ENCODE results near the gene VPS16. TPM values are rescaled to one million over a fixed set of nuclear protein-coding genes. Genes with fewer than 3 reads are reported as not detected.

The VPS16 gene
- total and polyA plus RNA-seq, 2 donors (not counting 1 experiment from before 2014, with no cell fraction given): 63.0 to 68.2 TPM

- CTCF ChIA-PET: no interaction called here
- H3K27me3 ChIP-seq (replicated peaks in 1 of 4; ENCODE audit: control extremely low read depth in 1 of 4, control insufficient read depth in 3 of 4, insufficient read depth in 4 of 4, low read length in 3 of 4): no peaks in the 10 kb centered on the region
- intact Hi-C loops (cut with micrococcal nuclease): no loop called here
- H3K4me1 ChIP-seq (ENCODE audit: control insufficient read depth in 2 of 2, insufficient read depth in 2 of 2, low read length in 2 of 2): no peaks in the 10 kb centered on the region
- Mint-ChIP-seq H3K4me1 (peaks cover 2% of the 10 kb centered on the region), H3K27me3 (peaks cover 4% of the 10 kb centered on the region), H3K4me3 (no peak overlapping the region), H3K9me3 (ENCODE audit: insufficient read depth) (no peaks in the 10 kb centered on the region), H3K27ac (no peak overlapping the region)
- H3K9me3 ChIP-seq (ENCODE audit: control extremely low read depth in 1 of 3, control insufficient read depth in 2 of 3, insufficient read depth in 1 of 3, low read length in 2 of 3): no peaks in the 10 kb centered on the region
- H3K4me2 ChIP-seq (replicated peaks; ENCODE audit: low read depth, low read length, poor library complexity, severe bottlenecking): no peak overlapping the region
- 92% methylated on average over 8 of the region's 11 CpGs for WGBS (ENCODE audit: insufficient coverage)
- H3K4me3 ChIP-seq (ENCODE audit: control extremely low read depth in 1 of 5, extremely low read depth in 1 of 5, insufficient read depth in 1 of 5, low read depth in 2 of 5, low read length in 4 of 5): no peak overlapping the region
- DNase-seq (no peak), ATAC-seq (ENCODE audit: low read depth) (no peak)
- H3K36me3 ChIP-seq (replicated peaks in 1 of 2; ENCODE audit: control extremely low read depth in 1 of 2, control insufficient read depth in 1 of 2, extremely low read depth in 1 of 2, insufficient read depth in 2 of 2, low read length in 1 of 2): peaks cover 0 to 30% of the 10 kb centered on the region in 2 experiments
- no peak overlapping the region for H3K27ac ChIP-seq (ENCODE audit: low read length in 2 of 2)
- POLR2A ChIA-PET: no interaction called here
- H3K9ac ChIP-seq (ENCODE audit: low read length): no peak overlapping the region
- H3K79me2 ChIP-seq (ENCODE audit: control insufficient read depth, insufficient read depth, low read length): no peaks in the 10 kb centered on the region
- H2AFZ ChIP-seq (ENCODE audit: insufficient read depth, low read depth, low read length, poor library complexity, severe bottlenecking): no peak overlapping the region
- TF ChIP-seq EZH2 (IDR thresholded peaks at IDR 0.05; ENCODE audit: borderline replicate concordance, insufficient read depth, low read depth, low read length, poor library complexity, severe bottlenecking) (no peak), CTCF (IDR thresholded peaks at IDR 0.05) (no peak)
- H4K20me1 ChIP-seq (ENCODE audit: control insufficient read depth, insufficient read depth, low read length, poor library complexity, severe bottlenecking): no peaks in the 10 kb centered on the region
Observed at GRCh38 chr20:2866236-2866635, 25.7 kb downstream of the VPS16 start.

GRCh38 chr20:2867081-2867864, 26.7 kb downstream of the VPS16 start:
- no peaks in the 10 kb centered on the region for H3K79me2 ChIP-seq (ENCODE audit: control insufficient read depth, insufficient read depth, low read length)
- H3K27ac ChIP-seq (ENCODE audit: low read length in 2 of 2): no peak overlapping the region
- peaks cover 8% of the 10 kb centered on the region for H3K4me1 Mint-ChIP-seq
- TF ChIP-seq EZH2 (IDR thresholded peaks at IDR 0.05; ENCODE audit: borderline replicate concordance, insufficient read depth, low read depth, low read length, poor library complexity, severe bottlenecking): no peak
- no peak for TF ChIP-seq CTCF (IDR thresholded peaks at IDR 0.05)
- DNase-seq (no peak), ATAC-seq (ENCODE audit: low read depth) (no peak)
- H3K9me3 ChIP-seq (ENCODE audit: control extremely low read depth in 1 of 3, control insufficient read depth in 2 of 3, insufficient read depth in 1 of 3, low read length in 2 of 3): no peaks in the 10 kb centered on the region
- H3K36me3 ChIP-seq (replicated peaks in 1 of 2; ENCODE audit: control extremely low read depth in 1 of 2, control insufficient read depth in 1 of 2, extremely low read depth in 1 of 2, insufficient read depth in 2 of 2, low read length in 1 of 2): peaks cover 0 to 21% of the 10 kb centered on the region in 2 experiments
- intact Hi-C loops (cut with micrococcal nuclease): no loop called here
- ChIA-PET POLR2A (no interaction called here), CTCF (no interaction called here)
- no peak overlapping the region for H3K4me3 ChIP-seq (ENCODE audit: control extremely low read depth in 1 of 5, extremely low read depth in 1 of 5, insufficient read depth in 1 of 5, low read depth in 2 of 5, low read length in 4 of 5)
- H3K4me2 ChIP-seq (replicated peaks; ENCODE audit: low read depth, low read length, poor library complexity, severe bottlenecking): no peak overlapping the region
- peaks cover 8% of the 10 kb centered on the region for H3K27me3 Mint-ChIP-seq
- H3K9me3 Mint-ChIP-seq (ENCODE audit: insufficient read depth): no peaks in the 10 kb centered on the region
- 55% methylated on average over 10 of the region's 12 CpGs for WGBS (ENCODE audit: insufficient coverage)
- H2AFZ ChIP-seq (ENCODE audit: insufficient read depth, low read depth, low read length, poor library complexity, severe bottlenecking): no peak overlapping the region
- H3K27me3 ChIP-seq (replicated peaks in 1 of 4; ENCODE audit: control extremely low read depth in 1 of 4, control insufficient read depth in 3 of 4, insufficient read depth in 4 of 4, low read length in 3 of 4): peaks cover 0 to 9% (median 0%) of the 10 kb centered on the region in 4 experiments
- H3K4me1 ChIP-seq (ENCODE audit: control insufficient read depth in 2 of 2, insufficient read depth in 2 of 2, low read length in 2 of 2): peaks cover 5 to 8% of the 10 kb centered on the region in 2 donors
- H3K9ac ChIP-seq (ENCODE audit: low read length): no peak overlapping the region
- no peak overlapping the region for H3K27ac Mint-ChIP-seq
- H4K20me1 ChIP-seq (ENCODE audit: control insufficient read depth, insufficient read depth, low read length, poor library complexity, severe bottlenecking): no peaks in the 10 kb centered on the region
- no peak overlapping the region for H3K4me3 Mint-ChIP-seq
